IMR-90 (cell line): ENCODE results near the gene IFRD2.

ENCODE experiments used
- MAZ ChIP-seq: IDR thresholded peaks from 2 replicates; pipeline ENCODE4 v1.6.1; 2012; ENCODE audit warnings: low read depth, mild to moderate bottlenecking, low read length, improper control_type of control experiment, moderate library complexity, borderline replicate concordance
- TF ChIP-seq, protein P1 (sequence below): conservative IDR thresholded peaks from 2 replicates; pipeline ENCODE4 v1.5.1; 2012; ENCODE audit warnings: mild to moderate bottlenecking, low read depth, low read length, improper control_type of control experiment

DNA sequence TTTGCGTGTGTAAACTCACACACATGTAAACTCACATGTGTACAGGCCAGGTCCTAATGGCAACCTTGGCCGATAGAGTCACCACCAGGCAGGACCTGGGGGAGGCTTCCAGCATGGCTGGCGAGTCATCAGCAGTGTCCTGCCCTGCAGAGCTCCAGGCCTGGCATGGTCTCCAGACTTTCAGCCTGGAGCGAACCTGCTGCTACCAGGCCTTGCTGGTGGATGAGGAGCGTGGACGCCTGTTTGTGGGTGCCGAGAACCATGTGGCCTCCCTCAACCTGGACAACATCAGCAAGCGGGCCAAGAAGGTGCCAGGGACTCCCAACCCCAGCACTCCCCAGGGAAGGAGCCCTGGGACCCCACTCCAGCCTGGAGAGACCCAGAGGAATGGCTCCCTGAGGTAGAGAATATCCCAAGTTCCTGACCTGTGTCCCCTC, 22.2 kb downstream of the IFRD2 start:
- peak; percentile 52; the same call in 1 of the 2 replicates for TF ChIP-seq MAZ
- TF ChIP-seq, protein P1, sequence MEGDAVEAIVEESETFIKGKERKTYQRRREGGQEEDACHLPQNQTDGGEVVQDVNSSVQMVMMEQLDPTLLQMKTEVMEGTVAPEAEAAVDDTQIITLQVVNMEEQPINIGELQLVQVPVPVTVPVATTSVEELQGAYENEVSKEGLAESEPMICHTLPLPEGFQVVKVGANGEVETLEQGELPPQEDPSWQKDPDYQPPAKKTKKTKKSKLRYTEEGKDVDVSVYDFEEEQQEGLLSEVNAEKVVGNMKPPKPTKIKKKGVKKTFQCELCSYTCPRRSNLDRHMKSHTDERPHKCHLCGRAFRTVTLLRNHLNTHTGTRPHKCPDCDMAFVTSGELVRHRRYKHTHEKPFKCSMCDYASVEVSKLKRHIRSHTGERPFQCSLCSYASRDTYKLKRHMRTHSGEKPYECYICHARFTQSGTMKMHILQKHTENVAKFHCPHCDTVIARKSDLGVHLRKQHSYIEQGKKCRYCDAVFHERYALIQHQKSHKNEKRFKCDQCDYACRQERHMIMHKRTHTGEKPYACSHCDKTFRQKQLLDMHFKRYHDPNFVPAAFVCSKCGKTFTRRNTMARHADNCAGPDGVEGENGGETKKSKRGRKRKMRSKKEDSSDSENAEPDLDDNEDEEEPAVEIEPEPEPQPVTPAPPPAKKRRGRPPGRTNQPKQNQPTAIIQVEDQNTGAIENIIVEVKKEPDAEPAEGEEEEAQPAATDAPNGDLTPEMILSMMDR, result no peak
